GM21825 (cell line): ENCODE data around the gene MED27.

Experiments
- ATAC-seq: cut with Tn5 transposase; IDR thresholded peaks from one replicate; pipeline ENCODE4 v1.9.1; 2021; ENCODE audit warnings: mild to moderate bottlenecking, moderate library complexity; ENCODE audit not compliant: unreplicated experiment

MED27 gene

GRCh38 chr9:131840751-131841702 is 238.6 kb downstream of the MED27 start:
- no peak for ATAC-seq

DNA sequence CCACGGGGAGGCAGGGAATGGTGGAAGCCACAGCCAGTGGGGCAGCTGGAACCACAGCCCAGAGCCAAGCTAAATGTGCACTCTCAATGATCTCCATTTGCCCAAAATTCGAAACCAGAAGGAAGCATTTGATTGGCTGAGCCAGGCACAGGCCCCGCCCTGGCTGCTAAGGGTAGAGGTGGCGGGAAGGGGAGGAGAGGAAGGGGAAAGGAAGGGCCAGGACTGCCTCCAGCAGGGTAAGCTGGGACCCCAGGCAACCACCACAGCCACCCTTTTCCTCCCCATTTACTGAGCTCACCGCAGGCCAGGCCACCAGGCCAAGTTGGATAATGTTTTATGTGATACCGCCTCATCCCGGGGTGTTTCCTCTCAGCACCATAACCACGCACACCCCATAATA is 239.4 kb downstream of the MED27 start:
- no peak for ATAC-seq

GRCh38 chr9:131839281-131840084 is 240.2 kb downstream of the MED27 start:
- no peak for ATAC-seq

- ATAC-seq = no peak
Measured at GRCh38 chr9:131838530-131839280, 241.0 kb downstream of the MED27 start.

- ATAC-seq = no peak
Measured at GRCh38 chr9:131837836-131838235, 241.8 kb downstream of the MED27 start.

DNA sequence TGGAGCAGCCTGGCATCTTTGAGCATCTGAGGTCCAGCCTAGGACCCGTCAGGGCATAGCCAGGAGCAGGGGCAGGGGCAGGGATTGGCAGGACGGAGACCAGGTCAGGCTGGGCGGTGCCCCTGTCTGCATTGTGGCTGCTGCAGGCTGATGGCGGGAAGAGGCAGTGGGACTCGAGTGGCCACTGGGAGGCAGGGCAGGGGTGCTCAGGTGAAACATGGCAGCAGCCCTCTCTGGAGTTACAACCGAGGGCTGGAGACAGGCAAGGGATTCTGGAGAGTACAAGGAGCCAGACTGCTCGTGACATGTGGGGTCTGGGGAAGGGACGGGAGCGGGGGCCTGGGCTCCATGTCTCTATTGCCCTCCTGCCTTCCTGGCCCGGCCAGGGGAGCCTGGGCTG is 242.4 kb downstream of the MED27 start:
- no peak for ATAC-seq

DNA sequence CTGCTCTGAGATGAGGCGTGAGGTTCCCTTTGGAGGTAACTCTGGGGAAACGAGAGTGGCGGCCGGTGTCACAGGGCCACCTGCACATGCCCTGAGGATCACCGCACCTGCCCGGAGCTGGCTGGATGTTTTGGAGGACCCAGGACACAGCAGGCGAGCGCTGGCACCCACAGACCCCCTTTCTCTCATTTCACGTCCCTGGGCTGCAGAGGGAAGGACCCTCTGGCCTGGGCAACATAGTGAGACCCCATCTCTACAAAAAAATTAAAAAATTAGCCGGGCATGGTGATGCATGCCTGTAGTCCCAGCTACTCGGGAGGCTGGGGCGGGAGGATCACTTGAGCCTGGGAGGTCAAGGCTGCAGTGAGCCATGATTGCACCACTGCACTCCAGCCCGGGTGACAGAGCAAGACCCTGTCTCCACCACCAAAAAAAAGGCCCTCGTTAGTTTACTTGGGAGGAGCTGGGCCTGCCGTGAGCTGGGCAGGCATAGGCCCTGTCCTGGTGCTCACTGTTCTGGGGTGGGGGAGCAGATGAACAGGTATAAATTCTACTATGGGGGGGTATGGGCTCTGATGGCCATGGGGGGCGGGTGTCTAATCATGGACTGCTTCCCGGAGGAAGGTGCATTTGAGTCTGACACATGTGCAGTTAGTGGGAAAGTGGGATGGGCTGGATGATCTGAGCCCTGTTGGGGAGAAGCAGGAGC is 242.9 kb downstream of the MED27 start:
- ATAC-seq = no peak

DNA sequence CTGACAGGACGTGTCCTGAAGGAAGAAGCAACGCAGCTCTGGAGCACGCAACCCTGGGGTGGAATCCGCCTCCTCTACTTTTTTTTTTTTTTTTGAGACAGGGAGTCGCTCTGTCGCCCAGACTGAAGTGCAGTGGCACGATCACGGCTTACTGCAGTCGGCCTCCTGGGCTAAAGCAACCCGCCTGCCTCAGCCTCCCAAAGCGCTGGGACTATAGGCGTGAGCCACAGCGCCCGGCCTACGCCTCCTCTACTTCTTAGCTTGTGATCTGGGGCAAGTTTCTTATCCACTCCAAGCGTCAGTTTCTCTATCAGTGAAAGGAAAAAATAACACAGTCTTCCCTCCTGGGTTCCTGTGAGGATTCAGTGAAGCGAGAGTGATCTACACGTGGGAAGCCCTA is 243.6 kb downstream of the MED27 start:
- no peak for ATAC-seq

DNA sequence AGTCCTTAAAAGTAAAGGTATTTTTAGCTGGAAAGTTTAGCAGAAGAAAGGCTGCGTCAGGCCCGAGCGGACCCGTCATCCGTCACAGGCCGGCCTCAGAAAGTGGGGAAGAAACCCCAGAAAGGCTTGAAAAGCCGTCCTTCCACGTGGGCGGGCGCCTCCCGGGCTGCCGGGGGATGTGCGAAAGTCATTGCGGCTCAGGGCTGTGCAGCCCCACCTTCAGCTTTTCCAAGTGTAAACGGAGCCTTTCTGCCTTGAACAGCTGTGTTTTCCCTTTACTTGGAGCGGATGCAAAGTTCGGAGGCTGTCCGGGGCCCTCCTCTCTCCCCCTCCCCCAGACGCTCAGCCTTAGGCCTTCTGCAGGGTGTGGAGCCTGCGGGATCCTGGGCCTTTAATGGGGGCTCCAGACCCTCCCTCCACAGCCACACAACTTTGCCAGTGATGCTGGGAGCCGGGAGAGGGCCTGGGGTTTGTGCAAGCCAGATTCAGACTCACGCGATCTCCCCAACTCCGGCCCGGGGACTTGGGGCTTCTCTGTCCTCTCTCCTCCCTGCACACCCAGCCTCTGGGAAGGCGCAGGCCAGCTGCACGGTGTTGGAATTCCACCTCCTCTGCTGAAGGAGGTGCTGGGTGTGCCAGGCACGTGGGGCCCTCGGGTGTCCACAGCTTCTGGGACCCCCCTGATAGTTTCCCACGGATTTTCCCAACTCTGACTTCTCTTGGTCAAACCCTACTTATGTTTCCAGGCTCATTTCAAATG is 244.3 kb downstream of the MED27 start:
- no peak for ATAC-seq

DNA sequence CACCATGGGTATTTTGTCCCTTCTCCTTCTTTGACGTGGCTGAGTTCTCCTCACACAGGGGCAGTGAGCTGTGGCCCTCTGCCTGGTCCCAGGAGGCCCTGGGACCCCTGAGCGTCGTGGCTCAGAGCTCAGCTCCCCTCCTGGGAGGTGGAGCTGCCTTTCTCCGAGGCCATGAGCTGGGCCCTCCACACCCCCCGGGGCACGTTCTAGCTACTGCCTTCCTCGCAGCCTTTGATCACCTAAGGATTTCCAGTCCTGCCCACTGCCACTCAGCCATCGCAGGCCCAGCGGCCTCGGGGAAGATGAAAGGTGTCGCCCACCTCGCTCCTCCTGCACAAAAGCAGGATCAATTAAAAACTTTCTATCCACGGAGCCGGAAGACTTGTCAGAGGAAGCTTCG is 244.9 kb downstream of the MED27 start:
- no peak for ATAC-seq

DNA sequence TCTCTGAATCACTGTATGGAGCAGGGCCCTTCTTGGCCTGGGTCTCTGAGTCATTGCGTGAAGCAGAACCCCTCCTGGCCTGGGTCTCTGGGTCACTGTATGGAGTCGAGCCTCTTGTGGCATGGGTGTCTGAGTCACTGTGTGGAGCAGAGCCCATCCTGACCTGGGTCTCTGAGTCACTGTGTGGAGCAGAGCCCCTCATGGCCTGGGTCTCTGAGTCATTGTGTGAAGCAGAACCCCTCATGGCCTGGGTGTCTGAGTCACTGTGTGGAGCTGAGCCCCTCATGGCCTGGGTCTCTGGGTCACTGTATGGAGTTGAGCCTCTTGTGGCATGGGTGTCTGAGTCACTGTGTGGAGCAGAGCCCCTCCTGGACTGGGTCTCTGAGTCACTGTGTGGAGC is 245.8 kb downstream of the MED27 start:
- ATAC-seq = no peak

DNA sequence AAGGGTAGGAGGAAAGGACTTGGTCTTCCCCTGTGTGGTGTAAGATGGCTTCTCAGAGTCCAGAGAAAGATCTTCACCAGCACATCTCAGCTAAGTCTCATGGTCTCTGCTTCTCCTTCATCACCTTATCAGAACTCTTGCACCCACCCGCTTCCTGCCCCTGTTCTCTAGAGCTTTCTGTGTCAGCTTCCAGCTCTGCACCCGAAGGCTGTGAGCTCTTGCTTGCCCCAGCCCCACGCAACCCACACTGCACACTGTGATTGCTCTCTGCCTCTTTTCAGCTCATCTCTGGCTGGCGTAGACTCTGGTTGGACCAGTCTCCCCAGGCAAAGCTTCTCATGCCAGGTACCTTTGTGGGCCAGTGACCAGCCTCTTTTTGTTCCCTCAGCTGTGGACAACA is 246.6 kb downstream of the MED27 start:
- ATAC-seq = no peak

- ATAC-seq = no peak
Measured at GRCh38 chr9:131831380-131832165, 248.1 kb downstream of the MED27 start.

GRCh38 chr9:131827821-131828369 is 251.8 kb downstream of the MED27 start:
- no peak for ATAC-seq

GRCh38 chr9:131826966-131827525 is 252.6 kb downstream of the MED27 start:
- no peak for ATAC-seq

GRCh38 chr9:131826053-131826452 is 253.6 kb downstream of the MED27 start:
- ATAC-seq = no peak

DNA sequence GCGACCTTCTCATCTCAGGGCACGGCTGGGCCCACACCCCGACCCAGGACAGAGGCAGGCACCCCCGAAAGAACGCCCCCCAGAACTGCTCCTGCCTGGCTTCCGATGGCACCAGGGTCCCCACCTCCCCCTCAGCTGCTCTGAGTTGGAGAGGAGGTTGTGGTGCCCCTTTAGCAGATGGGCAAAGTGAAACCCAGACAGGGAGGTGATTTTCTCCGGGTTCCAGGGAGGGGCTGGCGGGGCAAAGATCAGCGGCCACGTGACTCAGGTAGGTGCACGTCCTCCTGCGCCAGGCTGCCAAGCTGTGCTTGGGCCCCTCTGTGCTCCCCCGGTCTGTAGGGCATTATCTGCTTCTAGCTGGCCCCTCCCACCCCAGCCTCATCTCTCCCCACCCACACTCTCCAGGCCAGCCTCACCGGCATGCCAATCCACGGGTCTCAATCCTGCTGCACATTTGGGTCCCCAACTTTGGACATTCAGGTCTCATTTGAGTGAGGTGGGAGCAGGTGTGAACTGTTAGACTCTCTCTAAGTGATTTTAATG is 254.6 kb downstream of the MED27 start:
- no peak for ATAC-seq

DNA sequence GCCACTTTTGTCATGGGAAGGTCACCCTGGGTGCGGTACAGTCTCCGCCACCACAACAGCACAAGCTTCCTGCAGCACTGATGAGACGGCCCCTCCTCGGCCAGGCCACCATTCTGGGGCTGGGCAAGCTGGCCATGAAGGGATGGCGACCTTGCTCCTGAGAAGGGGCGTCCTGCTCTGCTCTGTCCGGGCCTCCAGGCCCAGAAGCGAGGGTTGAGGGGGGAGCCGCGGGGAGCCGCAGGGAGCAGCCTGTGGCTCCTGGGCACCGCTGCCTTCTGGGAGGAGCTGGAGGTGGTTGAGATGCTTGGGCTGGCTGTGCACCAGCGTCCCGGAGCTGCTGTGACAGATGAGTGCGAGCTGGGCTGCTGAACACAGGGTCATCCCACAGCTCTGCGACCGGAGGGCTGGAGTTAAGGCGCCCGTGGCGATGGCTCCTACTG is 255.5 kb downstream of the MED27 start:
- ATAC-seq = no peak
